ENCODE measurements around the gene GLT1D1.

- TF ChIP-seq CTCF (IDR thresholded peaks at IDR 0.05; ENCODE audit: low read length) (no peak), EZH2phosphoT487 (IDR thresholded peaks at IDR 0.05; ENCODE audit: low read length) (no peak), EZH2 (optimal IDR thresholded peaks at IDR 0.05; ENCODE audit: low read depth, low read length) (no peak)
Measured at GRCh38 chr12:128876559-128876958, 23.3 kb downstream of the GLT1D1 start.

All from MM.1S (cell line).